ENCODE measurements around the gene ZBTB11.
"Not testable (repeated sequence)": the region's sequence is repeated elsewhere in the genome, so short reads cannot be mapped to it uniquely, and the experiment has no call there.

Gene ZBTB11, protein sequence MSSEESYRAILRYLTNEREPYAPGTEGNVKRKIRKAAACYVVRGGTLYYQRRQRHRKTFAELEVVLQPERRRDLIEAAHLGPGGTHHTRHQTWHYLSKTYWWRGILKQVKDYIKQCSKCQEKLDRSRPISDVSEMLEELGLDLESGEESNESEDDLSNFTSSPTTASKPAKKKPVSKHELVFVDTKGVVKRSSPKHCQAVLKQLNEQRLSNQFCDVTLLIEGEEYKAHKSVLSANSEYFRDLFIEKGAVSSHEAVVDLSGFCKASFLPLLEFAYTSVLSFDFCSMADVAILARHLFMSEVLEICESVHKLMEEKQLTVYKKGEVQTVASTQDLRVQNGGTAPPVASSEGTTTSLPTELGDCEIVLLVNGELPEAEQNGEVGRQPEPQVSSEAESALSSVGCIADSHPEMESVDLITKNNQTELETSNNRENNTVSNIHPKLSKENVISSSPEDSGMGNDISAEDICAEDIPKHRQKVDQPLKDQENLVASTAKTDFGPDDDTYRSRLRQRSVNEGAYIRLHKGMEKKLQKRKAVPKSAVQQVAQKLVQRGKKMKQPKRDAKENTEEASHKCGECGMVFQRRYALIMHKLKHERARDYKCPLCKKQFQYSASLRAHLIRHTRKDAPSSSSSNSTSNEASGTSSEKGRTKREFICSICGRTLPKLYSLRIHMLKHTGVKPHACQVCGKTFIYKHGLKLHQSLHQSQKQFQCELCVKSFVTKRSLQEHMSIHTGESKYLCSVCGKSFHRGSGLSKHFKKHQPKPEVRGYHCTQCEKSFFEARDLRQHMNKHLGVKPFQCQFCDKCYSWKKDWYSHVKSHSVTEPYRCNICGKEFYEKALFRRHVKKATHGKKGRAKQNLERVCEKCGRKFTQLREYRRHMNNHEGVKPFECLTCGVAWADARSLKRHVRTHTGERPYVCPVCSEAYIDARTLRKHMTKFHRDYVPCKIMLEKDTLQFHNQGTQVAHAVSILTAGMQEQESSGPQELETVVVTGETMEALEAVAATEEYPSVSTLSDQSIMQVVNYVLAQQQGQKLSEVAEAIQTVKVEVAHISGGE

DNA sequence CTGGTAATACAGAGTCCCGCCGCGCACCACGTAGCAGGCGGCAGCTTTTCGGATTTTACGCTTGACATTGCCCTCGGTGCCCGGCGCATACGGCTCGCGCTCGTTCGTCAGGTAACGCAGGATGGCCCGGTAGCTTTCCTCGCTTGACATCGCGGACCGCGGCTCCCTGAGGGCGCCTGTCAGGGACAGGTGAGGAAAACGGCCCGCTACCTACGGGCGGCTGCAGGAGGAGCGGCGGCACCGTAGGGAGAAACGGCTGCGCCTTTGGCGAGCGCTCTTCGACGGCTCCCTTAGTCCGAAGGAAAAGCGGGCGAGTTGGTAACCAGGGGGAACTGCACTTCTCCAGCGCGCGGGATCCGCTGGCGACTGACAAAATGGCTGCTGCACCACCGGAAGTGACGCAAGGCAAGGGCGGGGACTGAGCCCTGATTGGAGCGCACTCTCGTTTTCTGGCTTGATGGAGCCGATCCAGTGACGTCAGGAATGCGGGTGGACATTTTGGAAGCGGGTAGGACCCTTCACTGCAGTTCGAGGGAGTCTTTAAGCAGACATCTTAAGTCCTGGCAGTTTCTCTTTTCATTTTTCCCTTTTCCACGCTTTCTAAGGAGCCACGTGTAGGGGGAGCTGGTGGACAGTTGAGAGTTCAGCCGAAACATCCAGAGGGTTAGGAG is at the start of gene ZBTB11:
Gene ZBTB11, minus strand, starts transcription at position 368 of the 671 bp plus-strand sequence. Its CDS starts 218 bp downstream, at position 150.
- FAIRE-seq, result peak; percentile 98

DNA sequence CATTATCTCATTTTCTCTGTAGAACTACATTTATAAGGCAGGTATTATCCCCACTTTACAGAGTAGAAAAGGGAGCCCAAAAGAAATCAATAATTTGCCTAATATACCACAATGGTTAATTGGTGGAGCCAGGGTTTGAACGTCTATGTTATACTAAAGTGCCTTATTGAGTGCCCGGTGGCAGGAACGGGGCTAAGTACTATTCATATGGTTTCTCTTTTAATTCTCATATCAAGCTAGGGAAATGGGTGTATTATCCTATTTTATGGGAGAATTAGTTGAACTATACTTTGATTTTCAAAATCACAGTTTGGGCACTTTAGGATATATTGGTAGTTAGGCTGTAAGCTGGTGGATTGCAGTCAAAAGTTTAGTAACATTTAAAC is 49.0 kb upstream of the ZBTB11 start:
- no peak for FAIRE-seq
- no peak for DNase-seq (ENCODE audit: extremely low spot score, insufficient read length, low read depth)

More for the DNA sequence above, at the start of gene ZBTB11:
- DNase-seq (ENCODE audit: extremely low spot score, insufficient read length, low read depth), result peak; percentile 90

DNA sequence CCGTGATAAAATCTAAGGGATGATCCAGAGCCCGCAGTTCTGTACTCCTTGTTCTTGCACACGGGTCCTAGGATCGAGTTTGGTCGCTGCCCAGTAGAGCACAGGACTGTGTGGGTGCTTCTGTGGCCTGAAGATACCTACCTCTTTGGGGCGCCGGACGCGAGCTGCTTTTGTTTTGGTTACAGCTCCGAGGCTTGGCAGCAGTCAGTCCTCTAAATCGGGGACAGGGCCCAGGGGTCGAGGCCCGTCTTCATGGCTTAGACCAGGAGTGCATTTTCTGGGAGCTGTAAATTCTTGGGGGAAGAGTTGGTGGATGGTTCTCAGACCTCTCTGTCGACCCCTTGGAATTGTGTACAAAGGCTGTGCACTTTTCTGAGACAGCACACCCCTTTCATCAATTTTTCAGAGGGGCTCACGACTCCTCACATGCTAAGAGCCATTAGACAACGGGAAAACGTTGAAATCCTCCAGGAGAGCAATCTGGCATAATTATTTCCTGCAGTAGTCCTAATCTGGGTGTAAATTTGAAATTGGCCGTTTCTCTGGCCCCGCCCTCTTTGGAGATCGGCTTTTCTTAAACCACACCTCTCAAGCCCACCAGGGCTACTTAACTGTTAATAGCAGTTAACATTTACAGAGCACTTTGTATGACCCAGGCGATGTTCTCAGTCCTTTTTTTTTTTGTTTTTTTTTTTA is 48.4 kb upstream of the ZBTB11 start:
- FAIRE-seq (peak; percentile 61), DNase-seq (ENCODE audit: extremely low spot score, insufficient read length, low read depth) (no peak)

DNA sequence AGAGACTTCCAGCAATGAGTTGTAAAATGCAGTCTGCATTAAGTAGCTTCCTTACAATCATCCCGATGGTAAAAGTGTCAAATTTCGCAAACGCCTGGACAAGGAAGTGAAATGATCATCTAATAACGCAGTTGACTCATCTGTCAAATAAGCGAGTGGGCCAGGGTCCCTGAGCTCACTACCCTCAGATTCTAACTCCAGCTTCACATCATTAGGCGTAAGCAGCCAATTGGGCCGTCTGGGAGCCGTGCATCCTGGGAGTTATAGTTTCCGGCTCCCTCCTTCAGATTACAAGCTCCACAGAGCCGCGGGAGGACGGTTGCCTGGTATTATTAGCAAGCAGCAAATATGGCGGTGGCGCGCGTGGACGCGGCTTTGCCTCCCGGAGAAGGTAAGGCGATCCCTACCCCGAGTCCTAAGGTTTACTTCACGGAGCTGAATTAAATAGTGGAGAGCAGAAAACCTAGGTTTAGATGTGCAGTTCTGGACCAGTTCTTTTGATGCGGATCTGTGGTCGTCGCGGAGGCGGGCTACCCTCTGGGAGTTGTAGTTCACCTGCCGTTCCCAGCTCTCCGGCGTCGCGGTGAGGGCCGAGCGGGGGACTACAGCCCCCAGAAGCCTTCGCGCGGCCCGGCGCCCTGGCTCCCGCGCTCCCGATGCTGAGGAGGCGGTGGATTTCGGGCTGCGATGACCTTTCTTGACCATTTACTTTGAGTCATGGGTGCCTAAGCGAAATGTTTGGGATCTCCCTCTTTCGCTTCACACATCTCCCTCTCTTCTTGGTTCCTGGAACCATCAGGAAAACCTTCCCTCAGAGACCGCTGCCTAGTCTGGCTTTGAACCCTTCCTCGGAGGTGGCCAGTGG is 47.6 kb upstream of the ZBTB11 start, which contains the start of gene CEP97:
Gene CEP97, plus strand, starts transcription at position 286 of the 865 bp plus-strand sequence. Its CDS starts 63 bp downstream, at position 349.
- peak; percentile 98 for FAIRE-seq
- DNase-seq (ENCODE audit: extremely low spot score, insufficient read length, low read depth), result peak; percentile 71

DNA sequence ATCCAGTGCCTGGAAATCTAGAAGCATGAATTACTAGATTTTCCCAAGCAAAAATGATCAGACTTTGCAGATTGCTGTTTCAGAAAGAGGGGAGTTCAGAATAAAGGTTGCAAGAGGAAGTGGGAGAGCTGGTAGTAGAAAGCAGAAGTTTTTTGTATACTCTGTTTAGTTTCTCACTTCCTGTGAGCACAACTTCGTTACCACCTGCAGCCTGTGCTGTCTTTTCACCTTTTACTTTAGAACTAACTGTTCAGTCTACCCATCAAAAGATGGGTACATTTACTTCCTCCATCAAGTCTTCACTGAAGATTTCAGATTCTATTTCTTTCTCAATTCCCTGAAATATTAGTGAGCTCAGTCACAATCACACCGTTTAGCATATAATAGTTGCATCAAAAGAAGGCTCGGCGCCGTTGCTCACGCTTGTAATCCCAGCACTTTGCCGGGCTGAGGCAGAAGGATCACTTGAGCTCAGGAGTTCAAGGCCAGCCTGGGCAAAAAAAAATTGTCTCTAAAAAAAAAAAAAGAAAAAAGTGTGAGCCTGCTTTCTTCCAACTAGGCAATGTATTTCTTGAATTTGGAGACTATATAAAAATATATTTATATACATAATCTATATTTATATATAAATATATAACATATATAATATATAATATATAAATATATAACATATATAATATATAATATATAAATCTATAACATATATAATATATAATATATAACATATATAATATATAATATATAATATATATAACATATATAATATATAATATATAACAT is 45.7 kb upstream of the ZBTB11 start:
- DNase-seq (ENCODE audit: extremely low spot score, insufficient read length, low read depth) (peak; percentile 38), FAIRE-seq (peak; percentile 95)

DNA sequence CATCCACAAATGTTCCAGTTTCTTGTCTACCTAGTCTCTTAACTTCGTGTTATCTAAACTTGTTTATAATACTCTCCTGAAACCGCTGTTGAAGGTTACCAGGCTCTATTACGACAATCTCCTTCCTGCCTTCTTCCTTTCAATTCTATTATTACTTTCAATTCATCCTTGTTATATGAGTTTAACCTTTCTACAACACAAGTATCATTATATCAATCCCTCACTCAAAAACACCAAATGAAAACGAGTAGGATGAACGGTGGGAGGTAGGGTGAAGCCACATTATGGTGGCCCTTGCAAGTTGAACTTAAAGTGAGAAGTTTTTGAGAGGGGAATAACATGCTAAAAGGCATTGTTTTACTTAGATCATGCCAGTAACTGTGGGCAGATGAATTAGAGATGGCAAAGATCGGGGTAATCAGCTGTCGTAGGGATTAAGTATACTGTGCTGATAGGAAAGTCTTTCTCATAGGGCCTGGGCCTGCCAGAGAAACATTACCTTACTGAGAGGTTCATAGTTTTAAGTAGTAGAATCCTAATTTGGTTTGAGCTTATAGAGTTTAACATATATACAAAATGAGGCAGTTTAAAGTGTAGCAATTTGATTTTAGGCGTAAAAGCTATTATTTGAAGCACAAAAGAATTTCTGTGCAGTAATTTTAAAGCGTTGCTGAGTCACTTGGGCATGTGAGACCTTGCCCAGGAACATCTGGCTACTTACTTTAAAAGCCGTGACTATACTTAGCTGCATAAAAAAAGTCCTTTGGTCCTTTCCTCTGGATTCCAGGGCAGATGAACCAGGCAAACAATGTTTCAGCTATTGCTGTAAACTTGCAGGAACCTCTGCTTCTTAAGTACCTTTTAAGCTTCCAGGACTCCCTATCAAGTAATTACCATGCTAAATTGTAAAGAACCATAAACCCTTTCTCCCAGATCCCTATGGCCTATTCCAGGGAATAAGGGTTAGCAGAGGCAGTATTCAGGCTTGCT is 44.2 kb upstream of the ZBTB11 start:
- FAIRE-seq, result peak; percentile 64
- DNase-seq (ENCODE audit: extremely low spot score, insufficient read length, low read depth), result no peak

DNA sequence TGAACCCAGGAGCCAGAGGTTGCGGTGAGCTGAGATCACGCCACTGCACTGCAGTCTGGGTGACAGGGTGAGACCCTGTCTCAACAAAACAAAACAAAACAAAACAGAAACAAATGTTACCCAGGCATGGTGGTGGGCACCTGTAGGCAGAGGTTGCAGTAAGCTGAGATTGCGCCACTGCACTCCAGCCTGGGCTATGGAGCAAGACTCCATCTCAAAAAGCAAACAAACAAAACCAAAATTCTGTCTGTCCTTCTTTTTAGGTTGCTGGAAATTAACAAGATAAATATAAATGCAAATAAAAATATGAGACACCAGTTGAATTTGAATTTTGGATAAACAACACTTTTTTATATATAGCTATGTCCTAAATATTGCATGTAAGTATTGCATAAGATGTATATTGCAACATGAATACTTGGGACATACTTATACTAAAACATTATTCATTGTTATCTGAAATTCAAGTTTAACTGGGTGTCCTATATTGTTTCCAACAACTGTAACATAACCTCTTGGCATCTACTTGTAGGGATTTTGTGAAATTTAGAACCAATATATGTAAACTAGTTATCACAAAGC is 42.8 kb upstream of the ZBTB11 start:
- FAIRE-seq (no peak), DNase-seq (ENCODE audit: extremely low spot score, insufficient read length, low read depth) (no peak)

DNA sequence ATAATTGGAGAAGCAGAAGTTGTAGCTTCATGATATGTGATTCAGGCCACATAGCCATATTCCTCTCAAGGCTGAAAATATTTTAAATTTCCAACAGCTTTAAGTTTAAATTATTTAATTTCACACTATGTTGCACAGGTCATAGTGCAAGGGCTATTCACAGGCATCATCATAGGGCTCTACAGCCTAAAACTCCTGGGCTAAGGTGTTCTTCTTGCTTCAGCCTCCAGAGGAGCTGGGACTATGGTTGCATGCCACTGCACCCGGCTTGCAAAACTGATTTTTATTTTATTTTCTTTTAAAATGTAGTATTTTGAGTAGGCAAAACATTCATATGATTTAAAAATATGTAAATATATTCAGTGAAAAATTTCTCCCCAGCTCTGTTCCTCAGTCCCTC is 41.5 kb upstream of the ZBTB11 start:
- FAIRE-seq (no peak), DNase-seq (ENCODE audit: extremely low spot score, insufficient read length, low read depth) (no peak)

DNA sequence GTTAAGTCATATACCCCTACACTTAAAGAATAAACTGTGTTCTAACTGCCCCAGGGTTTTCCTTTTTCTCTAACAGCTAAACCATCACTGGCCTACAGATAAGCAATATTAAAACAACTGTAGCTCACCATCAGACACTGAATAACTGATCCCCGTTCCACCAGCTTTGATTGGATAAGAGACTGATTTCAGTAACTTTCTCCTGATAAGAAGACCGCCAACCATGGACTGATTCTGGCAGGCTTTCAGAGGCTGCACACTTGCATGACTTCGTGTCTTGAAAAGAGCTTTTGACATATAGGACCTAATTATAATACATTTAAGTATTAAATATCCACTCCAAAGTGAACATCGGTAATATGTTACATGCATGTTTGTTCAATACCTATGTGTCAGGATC is 32.2 kb upstream of the ZBTB11 start:
- DNase-seq (ENCODE audit: extremely low spot score, insufficient read length, low read depth), result no peak
- FAIRE-seq, result no peak

DNA sequence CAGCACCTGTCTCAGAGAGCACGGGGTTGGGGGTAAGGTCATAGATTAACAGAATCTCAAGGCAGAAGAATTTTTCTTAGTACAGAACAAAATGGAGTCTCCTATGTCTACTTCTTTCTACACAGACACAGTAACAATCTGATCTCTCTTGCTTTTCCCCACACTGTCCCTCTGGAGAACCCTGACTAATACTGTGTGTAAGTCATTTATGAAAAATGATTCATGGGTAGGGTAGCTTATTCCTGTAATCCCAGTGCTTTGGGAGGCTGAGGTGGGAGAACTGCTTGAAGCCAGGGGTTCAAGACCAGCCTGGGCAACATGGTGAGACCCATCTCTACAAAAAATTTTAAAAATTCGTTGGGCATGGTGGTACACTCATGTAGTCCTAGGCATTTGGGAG is 27.7 kb upstream of the ZBTB11 start:
- not testable (repeated sequence) for DNase-seq (ENCODE audit: extremely low spot score, insufficient read length, low read depth); FAIRE-seq

DNA sequence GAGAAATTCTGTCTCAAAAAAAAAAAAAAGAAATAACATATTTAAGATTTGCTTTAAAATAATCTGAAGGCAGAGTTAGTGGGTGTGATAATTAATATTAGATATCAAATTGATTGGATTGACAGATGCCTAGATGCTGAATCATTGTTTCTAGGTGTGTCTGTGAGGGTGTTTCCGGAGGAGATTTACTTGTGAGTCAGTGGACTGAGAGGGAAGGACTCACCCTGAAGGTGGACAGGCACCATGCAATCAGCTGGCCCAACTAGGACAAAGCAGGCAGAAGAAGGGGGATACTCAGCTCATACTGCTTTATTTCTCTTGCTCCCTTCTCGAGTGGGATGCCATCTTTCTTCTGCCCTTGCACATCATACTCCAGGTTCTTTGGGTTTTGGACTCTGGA is 26.2 kb upstream of the ZBTB11 start:
- DNase-seq (ENCODE audit: extremely low spot score, insufficient read length, low read depth), result no peak
- no peak for FAIRE-seq

DNA sequence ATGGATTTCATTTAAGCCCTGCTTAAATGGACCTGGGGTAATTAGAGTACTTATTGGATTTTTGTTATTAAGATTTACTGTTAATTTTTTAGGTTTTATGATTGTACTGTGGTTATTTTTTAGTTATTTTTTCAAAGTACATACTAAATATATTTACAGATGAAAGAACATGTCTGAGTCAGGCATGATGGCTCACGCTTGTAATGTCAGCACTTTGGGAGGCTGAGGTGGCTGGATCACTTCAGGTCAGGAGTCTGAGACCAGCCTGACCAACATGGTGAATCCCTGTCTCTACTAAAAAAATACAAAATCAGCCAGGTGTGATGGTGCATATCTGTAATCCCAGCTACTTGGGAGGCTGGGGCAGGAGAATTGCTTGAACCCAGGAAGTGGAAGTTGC is 25.8 kb upstream of the ZBTB11 start:
- DNase-seq (ENCODE audit: extremely low spot score, insufficient read length, low read depth) (no peak), FAIRE-seq (no peak)

DNA sequence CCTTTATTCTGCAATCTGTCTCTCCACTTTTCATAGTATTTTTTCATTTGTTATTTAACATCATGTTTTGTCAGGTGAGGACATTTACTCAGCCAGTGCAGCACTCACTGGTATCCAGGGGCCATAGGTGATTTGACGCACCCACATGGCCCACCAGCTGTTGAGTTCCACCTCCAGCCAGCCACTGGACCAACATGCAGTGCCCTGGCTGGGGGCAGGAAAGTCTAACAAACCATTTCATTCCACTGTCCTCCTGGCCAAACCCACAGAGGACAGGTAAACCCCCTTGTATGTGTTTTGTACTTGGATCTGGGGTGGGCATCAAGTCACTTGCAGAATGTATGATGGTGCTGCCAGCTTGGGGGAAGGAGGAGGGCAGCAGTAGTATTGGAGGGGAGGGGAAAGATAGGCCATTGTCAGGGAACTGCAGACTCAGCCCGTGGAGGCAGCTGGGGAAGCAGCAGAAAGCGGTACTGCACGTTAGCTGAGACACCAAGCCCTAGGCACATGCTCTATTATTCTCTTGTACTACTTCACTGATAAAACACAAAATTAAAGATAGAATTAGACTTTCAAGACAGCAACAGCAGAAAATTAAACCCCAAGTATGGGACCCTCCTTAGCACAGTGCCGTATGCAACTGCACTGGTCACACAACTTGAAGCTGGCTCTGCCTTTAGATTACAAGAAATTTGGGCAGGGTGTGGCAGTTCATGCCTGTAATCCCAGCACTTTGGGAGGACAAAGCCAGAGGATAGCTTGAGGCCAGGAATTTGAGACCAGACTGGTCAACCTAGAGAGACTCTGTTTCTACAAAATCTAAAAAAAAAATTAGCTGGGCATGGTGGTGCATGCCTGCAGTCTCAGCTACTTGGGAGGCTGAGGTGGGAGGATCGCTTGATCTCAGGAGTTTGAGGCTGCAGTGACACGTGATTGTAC is 25.0 kb upstream of the ZBTB11 start:
- DNase-seq (ENCODE audit: extremely low spot score, insufficient read length, low read depth), result no peak
- no peak for FAIRE-seq

DNA sequence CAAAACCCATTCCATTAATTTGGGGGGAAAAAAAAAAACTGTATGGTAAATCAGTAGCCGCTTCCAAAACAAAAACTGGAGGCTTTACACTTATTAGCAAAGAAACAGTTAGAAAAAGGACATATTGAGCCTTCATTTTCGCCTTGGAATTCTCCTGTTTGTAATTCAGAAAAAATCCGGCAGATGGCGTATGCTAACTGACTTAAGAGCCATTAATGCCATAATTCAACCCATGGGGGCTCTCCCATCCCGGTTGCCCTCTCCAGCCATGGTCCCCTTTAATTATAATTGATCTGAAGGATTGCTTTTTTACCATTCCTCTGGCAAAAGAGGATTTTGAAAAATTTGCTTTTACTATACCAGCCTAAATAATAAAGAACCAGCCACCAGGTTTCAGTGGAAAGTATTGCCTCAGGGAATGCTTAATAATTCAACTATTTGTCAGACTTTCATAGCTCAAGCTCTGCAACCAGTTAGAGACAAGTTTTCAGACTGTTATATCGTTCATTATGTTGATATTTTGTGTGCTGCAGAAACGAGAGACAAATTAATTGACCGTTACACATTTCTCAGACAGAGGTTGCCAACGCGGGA is 18.9 kb upstream of the ZBTB11 start:
- DNase-seq (ENCODE audit: extremely low spot score, insufficient read length, low read depth), result no peak
- peak; percentile 67 for FAIRE-seq

DNA sequence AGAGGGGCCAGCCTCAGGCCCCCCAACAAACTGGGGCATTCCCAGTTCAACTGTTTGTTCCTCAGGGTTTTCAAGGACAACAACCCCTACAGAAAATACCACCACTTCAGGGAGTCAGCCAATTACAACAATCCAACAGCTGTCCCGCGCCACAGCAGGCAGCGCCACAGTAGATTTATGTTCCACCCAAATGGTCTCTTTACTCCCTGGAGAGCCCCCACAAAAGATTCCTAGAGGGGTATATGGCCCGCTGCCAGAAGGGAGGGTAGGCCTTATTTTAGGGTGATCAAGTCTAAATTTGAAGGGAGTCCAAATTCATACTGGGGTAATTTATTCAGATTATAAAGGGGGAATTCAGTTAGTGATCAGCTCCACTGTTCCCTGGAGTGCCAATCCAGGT is 17.9 kb upstream of the ZBTB11 start:
- DNase-seq (ENCODE audit: extremely low spot score, insufficient read length, low read depth); FAIRE-seq: not testable (repeated sequence)
